Right renal cortex interstitium (tissue), 3 donors: ENCODE measurements around the gene DPP9. TPM values are rescaled to one million over a fixed set of nuclear protein-coding genes. Genes with fewer than 3 reads are reported as not detected.
"Not testable (repeated sequence)": the region's sequence is repeated elsewhere in the genome, so short reads cannot be mapped to it uniquely, and the experiment has no call there.

Experiments used
- DNase-seq, 3 donors: peaks; one replicate each; pipeline ENCODE4 v3.0.0-alpha.2; 2013; ENCODE audit warnings: low read depth in 3 of 3, low spot score in 2 of 3
- polyA plus RNA-seq, 3 donors: library from polyadenylated mRNA; unstranded; fragments of 120-200 nt; gene quantifications; one replicate each; pipeline ENCODE4 v1.2.1, GENCODE V29; 2013; ENCODE audit not compliant: insufficient read length in 3 of 3

Gene DPP9
- polyA plus RNA-seq, 3 donors, result 17.4 to 20.4 (median 18.7) TPM

DNA sequence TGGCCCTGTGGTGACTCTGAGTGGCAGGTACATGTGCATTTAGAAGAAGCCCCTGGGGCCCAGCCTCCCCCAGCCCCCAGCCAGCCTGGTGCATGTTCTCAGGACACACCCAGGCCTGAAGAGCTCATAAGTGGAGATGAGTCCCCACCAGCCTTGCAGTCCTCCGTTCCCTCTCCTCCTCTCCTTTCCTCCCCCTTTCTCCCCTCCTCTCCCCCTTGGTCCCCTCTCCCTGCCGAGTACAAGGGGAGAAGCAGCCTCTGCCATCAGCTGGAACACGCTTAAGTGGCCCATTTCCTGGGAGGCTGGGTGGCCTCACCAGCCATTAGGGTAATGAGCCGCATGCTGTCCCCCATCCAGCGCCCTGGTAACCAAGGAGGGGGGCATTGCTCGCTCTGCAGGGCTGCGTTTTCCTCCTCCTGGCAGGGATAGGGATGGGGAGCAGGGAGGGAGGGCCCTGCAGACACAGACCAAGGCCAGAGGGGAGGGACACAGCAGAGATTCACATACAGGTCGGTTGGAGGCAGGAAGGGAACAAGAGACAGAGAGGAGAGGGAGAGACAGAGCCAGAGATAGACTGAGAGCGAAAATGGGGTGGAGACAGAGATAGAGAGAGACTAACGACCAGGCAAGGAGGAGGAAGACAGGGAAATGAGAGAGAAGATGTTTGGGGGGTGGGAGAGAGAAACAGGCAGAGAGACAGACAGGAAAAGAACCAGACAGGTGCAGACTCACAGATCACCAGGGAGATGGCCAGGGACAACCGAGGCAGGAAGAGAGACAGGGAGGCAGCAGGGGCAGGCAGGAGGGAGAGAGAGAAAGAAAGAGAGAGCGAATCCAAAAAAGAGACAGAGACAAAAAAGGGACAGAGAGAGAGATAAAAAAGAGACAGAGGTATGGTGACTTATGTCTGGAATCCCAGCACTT lies 19.3 kb upstream of the DPP9 start:
- no peak for DNase-seq

DNA sequence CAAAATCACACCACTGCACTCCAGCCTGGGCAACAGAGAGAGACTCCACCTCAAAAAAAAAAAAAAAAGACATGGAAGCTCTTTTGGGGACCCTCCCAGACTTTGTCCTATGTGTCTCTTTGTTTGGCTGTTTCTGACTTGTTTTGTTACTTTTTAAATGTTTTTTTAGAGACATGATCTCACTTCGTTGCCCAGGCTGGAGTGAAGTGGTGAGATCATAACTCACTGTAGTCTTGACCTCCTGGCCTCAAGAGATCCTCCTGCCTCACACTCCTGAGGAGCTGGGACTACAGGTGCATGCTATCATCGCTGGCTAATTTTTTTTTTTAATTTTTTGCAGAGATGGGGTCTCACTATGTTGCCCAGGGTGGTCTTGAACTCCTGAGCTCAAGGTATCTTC lies 16.4 kb upstream of the DPP9 start:
- DNase-seq, result no peak

DNA sequence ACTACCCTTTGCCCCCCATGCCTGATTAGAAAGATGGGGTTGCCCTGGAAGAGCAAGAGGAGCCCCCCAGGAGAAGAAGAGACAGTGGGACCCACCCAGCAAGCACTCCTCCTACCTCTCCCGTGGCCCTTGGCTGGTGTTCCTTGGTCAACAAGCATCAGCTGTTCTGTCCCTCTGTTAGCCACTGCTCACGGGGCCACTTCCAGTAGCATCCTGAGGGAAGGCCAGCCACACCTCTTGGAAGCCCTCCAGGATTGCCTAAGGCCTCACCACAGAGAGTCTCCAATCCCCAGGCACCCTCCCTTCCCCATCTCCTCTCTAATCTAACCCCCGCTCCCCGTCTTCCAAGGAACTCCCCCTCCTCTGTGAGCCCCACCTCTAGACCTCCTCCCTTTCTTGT lies 15.1 kb upstream of the DPP9 start:
- DNase-seq, result no peak

DNA sequence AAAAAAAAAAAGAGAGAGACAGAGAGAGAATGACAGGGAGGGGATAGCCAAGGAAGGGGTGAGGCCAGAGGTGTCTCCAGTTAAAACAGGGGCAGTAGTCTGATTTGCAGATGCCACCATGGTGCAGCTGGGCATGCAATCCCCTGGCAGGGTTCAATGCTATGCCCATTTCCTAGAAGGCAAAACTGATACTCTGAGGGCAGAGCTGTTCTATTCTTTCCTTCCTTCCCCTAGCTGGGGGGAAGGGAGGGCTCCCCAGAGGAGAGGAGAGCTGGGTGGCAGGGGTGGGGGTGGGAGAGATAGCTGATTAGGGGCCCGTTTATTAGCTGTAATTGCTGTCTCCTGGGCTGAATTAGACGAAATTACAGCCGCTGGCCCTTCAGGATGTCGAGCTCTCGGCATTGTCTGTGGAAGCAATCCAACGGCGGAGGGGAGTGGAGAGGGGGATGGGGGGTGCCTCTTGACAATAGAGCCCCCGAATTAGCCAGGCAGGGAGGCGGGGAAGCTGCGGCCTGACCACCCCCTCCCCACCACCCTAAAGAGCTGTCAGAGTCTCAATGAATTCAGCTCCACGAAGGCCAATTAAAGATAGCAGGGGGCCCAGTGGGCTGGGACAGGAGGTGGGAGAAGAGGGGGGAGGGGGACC lies 14.4 kb upstream of the DPP9 start:
- no peak for DNase-seq

DNA sequence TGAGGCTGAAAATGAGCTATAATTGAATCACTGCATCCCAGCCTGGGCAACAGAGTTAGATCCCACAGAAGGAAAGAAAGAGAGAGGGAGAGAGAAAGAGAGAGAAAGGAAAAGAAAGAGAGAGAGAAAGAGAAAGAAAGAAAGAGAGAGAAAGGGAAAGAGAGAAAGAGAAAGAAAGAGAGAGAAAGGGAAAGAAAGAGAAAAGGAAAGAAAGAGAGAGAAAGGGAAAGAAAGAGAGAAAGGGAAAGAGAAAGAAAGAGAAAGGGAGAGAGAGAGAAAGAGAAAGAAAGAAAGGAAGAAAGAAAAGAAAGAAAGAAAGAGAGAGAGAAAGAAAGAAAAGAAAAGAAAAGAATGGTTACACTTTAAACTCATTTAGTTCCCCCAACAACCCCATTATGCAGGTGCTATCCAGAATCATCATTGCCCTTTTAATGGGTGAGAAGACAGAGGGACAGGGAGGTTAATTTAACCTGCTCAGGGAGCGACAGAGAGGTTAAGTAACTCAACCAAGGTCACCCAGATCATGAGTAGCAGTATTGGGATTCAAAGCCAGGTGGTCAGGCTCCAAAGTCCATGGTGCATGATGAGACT lies 10.2 kb upstream of the DPP9 start:
- no peak for DNase-seq

DNA sequence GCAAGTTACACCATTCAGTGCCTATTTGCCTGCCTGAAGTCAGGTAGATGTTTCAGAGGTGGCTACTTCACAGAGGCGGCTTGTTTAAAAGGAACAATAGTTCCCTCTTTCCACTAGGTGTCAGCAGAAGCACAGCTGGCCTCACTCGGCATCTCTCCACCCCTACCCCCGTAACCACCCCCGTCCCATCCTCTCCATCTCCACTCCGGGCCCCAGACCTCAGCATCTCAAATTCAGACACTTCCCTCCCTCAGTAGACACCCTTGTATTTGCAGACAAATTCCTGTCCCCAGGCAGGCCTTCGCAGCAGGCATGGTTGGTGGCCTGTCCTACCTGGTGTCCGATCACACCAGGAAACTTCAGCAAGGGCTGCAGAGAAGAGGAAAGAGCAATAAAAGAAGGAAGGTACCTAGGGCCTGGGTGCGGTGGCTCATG lies 9.1 kb upstream of the DPP9 start:
- DNase-seq, result no peak

DNA sequence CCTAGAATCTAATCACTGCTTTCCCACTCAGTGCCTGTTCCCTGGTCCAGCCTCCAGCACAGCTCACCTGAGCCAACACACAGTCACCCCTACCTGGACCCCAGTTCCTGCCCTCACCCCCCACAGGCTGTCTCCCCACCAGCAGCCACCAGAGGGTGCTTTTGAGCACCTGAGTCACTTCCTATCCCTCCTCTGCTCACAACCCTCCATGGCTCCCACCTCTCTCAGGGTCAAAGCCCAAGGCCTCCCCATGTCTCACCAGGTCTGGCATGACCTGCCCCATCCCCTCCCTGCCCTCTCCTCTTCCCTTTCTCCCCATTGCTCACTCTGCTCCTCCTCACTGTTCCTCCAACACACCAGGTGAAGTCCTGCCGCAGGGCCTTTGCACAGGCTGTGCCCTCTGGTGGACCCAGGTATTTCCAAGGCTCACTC lies 7.1 kb upstream of the DPP9 start:
- DNase-seq, result no peak

DNA sequence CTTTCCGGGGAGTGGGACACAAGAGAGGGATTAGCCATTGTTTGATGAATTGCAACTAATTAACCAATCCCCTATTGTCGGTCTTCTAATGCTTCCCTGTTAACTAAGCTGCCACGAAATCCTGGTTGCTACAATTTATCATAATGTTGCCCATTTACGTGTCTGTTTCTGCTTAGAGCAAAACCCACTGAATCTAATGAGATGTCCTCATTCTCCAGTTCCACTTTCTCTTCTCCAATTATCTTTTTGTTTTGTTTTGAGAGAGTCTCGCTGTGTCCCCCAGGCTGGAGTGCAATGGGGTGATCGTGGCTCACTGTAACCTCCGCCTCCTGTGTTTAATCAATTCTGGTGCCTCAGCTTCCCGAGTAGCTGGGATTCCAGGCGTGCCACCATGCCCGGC lies 5.2 kb upstream of the DPP9 start:
- no peak for DNase-seq

DNA sequence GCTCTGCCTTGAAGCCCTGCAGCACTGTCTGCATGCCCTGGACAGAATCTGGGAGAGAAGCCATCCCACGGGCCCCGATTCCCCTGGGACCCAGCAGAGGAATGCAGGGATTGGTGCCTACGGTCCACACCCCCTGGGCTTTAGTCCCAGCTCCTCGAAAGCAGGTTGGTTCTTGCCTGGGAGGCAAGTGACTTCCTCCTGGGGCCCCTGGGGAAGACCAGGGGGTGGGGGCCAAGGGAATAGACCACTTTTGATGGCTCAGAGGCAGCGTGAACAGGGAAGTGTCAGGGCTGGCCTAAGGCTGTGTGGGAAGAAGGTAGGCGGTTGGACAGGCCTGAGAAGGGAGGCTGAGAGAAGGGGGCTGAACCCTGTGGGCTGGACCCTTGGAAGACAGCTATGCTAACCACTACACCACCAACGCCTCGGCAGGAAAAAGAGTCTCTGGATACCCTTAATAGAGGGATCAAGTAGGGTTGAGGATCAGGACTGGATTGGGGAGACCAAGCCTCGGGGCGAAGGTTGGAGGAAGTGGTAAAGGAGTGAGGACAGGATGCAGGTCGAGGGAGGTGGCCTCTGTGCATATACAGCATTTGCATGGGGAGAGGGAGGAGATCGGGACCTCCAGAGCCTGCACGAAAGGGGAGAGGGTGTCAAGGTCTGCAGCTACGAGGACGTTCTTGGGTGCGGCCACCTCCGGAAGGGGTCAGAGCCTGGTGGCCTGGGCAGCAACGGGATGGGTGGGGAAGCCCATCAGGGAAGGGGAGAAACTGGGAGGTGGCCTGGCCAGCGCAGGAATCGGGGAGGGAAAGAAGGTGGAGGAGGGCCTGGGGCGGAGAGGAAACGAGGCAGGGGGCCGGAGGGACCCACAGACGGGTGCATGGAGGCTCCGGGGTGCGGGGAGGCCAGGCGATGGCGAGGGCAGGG lies 709 bp downstream of the DPP9 start:
- no peak for DNase-seq

DNA sequence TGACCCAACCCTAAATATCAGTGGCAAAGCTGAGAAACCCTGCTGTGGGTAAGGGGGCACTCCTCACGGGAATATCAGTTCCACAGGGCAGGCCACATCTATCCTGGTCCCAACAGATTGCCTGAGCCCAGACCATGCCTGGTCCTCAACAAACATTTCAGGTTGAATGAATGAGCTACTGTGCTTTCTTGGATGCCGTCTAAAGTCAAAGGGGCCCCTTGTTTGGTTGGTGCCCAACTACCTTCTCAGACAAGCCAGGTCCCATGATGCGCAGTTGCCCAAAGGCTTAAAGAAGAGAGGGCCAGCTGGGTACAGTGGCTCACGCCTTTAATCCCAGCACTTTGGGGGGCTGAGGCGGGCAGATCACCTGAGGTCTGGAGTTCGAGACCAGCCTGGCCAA lies 2.4 kb downstream of the DPP9 start:
- no peak for DNase-seq

DNA sequence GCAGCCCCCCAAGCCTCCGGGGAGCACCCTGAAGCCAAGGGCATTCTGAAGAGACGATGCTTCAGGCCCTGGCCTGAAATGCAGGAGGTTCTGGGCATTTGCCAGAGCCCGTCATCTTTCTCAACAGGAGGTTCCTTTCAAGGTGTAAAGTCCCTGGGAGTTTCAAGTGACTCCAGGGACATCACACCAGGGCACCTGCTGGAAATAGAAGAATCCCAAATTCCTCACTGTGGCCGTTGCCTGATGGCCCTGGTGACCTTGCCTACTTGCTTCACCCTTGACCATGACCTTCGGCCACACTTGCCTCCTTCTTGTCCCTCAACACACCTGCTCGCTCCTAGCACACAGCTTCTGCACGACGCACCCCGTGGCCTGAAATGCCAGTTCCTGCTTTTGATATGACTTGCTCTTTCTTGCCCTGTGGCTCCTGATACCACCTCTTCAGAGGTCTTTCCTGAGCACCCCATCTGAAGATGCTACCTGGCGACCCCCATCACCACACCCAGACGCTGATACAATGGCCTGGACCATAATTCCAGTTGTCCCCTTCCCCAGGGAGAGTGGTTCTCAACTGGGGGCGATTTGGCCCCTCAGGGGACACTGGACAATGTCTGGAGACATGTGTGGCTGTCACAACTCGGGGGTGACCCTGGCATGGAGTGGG lies 3.5 kb downstream of the DPP9 start:
- no peak for DNase-seq

DNA sequence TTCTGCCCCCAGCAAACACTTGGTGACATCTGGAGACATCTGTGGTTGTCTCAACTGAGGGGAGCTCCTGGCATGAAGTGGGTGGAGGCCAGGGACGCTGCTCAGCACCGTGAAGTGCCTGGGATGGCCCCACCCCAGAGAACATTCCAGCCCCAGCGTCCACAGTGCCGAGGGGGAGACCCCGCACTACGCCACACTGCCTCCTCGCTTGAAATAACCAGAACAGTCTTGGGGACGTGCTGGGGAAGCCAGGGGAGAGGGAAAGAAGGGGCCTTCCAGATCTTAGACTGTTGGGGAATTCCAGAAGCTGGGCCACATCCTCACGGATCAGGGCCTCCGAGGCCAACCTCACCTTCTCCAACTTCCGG lies 4.2 kb downstream of the DPP9 start:
- no peak for DNase-seq

DNA sequence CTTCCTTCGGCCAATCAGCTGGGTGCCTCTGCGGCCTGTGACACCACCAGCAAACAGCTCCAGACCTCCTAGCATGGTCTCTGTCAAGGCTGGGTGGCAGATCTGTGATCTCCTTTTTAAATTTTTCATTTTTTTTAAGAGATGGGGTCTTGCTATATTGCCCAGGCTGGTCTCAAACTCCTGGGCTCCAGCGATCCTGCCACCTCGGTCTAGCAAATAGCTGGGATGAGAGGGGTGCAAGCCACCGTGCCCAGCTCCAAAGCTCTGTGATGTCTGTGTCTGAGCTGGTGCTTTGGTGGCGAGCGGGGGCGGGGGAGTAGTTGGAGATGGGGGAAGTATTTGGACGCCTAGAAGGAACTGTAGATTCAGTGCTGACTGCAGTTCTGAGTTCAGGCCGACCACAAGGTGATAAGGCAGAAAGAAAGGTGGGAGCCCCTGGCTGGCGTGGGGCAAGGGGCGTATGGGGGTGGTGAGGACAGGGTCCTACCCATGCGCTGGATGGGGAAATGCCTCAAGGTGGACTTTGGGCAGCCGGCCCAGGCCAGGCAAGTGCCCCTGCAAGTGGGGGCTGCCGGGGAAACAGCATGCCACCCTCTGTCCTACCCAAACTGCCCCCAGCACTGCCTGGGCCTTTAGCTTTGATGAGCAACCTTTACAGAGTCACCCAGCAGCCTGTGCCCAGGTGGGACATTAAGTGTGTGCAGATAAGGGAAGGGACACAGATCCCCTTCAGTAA lies 5.5 kb downstream of the DPP9 start:
- DNase-seq, result no peak

DNA sequence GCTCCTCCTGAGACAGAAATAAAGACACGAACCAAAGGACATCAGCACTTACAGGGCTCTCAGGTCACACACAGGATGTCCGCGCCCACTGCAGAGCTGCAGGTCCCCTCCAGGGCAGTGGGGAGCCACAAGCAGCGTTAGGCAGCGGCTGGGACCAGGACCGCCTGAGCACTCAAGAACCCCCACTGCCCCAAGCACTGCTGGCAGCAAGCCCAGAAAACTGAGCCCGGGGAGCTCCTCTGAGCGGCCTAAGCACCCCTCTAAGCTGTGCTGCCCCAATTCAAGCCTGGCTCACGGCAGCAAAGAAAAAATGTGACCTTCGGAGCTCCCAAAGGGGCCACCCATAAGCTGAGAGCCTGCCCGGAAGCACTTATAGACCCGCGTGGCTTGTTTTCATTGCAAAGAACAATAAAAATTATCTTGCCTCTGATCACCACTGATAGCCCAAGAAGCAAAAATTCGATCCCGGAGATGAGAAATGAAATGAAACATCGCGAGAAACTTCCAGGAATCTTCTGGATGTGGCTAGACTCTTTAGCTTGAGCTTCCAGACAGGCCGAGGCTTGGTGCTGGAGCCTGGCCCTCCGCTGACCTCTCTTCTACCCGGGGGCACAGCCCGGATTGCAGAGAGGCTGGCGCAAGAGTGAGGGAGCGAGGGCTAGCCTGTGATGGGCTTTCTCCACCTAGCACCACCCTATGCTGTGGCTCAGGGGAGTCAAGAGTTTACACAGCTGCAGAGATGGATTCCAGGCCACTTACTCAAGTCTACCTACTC lies 6.3 kb downstream of the DPP9 start:
- DNase-seq, result no peak

DNA sequence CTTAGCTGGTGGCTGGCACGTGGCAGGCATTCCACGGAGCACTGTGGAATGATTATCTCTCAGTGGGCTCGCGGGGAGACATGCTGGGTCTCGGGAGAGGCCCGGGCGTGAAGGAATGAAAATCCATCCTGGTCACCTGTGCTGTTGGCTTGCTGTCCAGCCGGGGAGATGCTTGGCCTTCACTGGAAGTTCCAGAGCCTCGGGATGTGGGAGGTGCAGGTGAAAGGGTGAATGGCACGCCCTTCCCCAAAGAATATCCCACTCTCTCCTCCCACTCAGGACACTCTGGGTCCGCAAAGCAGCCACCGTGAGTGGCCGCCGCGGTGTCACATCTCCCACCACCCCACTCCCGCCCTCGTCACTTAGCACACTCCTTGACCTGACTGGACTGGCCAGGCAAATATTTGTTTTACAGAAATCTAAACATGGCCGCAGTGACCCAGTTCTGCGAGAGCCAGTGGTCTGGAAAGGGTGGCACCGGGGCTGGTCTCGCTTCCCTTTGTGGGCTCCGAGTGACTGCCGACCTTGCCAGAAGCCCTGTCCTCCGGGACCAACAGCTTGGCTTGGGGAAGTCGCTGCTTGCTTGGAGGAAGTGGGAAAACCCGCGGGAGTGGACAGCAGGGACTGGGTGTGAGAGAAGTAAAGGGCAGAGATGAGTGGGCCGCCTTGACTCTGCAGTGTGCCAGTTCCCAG lies 8.0 kb downstream of the DPP9 start:
- no peak for DNase-seq

DNA sequence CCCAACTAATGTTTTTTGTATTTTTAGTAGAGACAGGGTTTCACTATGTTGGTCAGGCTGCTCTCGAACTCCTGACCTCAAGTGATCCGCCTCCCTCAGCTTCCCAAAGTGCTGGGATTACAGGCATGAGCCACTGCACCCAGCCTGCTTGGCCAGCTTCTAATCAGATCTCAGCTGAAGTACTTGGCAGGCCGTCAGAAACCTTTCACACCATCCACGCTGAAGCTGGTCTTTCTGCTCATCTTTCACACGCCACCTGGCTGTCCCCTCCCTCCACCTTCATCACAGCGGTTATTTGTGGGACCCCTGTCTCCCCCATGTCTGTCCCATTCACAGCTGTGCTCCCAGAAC lies 8.5 kb downstream of the DPP9 start:
- DNase-seq, result not testable (repeated sequence)

DNA sequence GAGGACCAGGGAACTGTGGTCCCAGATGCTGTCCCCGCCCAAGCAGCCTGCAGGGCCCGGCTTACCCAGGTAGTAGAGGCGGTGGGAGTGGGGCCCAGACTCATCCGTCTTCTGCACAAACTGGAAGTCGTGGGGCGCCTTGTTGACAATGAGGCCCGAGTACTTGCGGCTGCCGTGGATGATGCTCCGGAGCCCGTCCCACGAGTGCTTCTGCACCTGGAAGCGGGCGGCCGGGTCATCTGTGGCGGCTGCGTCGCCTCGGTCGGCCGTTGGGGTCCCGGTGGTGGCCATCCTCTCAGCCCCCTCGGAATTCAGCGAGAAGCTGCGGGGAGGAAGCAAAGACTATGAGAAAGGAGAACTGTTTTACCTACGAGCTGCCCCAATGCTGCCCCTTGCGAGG lies 9.6 kb downstream of the DPP9 start:
- DNase-seq, result no peak

DNA sequence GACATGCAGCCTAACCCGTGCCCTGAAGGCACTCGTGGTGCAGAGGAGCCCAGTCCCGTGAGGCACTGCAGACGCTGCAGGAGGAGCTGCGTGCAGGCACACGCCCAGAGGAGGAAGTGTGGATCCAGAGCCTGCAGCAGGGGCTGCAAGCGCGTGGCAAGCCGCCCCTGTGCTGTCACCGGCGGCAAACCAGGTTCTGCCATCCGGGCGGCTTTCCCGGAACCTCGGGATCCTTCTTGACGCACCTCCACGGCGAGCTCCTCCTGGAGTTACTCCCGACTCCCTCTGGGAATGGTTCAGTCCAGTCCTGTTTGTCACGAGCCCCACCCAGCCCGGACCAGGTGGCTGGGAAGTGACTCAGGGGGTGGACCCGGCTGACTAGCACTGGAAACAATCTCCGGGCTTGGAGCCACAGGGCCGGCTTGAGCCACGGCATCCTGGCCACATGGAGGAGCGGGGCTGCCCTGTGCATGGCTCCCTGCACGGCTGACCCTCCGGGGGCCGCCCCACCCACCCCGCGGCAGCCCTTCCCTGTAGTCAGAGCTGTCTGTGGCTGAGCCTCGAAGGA lies 10.2 kb downstream of the DPP9 start:
- DNase-seq, result no peak
